GM11168 (cell line): ENCODE results near the gene TFRC.
"Not testable (repeated sequence)": the region's sequence is repeated elsewhere in the genome, so short reads cannot be mapped to it uniquely, and the experiment has no call there.

ENCODE experiments used
- in situ Hi-C: fragments of 300-500 bp; cut with MboI; formaldehyde crosslinking; loops from one replicate; pipeline ENCODE4 v1.12.0; 2022; ENCODE audit warnings: low sequenced_read_pairs; ENCODE audit not compliant: unreplicated experiment

The TFRC gene

GRCh38 chr3:196087906-196088305 lies 6.0 kb upstream of the TFRC start:
- in situ Hi-C loops: no loop called here

DNA sequence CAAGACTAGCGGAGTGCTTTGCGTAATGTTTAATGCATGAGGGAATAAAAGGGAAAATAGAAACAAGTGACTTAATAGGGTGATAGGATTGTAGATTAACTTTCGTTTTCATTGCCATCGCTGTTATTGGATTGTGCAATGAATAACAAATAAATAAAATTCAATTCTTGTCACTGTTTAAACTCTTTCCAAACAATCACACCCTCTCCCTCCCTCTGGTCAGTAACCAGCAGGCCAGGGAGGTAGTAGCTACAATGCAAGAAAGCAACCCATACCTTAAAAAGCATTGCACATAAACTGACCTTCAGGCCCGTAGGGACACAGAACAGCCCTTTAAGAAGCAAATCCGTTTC lies 705 bp upstream of the TFRC start:
- in situ Hi-C loops: no loop called here

GRCh38 chr3:196081002-196081833 lies 672 bp downstream of the TFRC start:
- in situ Hi-C loops: no loop called here

GRCh38 chr3:196080101-196080846 lies 1.6 kb downstream of the TFRC start:
- in situ Hi-C loops: not testable (repeated sequence)

- in situ Hi-C loops: loop anchor here (5.0 kb wide), 1 partner anchor 118 kb away; no protein-coding TSS in a partner anchor
These were observed 2.2 kb downstream of the TFRC start for GRCh38 chr3:196079682-196080081.

DNA sequence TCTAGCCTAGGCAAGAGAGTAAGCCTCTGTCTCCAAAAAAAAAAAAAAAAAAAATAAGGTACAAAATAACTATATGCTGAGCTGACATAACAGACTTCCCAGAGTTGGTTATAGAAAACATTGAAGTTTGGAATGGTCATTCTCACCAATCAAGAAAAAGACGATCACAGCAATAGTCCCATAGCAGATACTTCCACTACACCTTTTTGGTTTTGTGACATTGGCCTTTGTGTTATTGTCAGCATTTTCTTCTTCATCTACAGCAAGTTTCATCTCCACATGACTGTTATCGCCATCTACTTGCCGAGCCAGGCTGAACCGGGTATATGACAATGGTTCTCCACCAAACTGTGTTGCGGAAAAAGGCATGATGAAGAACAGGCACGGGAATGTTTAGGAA lies 6.9 kb downstream of the TFRC start:
- in situ Hi-C loops: loop anchor here (5.0 kb wide), 1 partner anchor 122 kb away; no protein-coding TSS in a partner anchor

DNA sequence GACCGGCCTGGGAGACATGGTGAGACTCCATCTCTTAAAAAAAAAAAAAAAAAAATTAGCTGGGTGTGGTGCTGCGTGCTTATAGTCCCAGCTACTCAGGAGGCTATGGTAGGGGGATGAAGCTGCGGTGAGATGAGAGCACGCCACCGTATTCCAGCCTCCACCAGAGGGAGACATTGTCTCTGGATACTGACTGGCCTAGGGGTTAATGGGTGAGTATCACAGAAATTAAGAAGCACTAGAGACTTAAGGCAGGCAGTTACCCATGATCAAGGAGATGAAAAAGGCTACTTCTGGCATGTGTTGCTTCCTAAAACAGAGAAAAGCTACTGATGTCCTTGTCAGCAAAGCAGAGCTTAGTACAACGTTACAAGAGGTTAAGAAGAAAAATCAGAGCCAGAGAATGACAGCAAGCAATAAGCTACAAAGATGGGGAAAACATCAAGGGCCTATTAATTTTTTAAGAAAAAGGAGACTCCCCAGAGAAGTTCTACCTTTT lies 8.6 kb downstream of the TFRC start:
- in situ Hi-C loops: loop anchor here (25.0 kb wide), 1 partner anchor 439 kb away; the partner anchor contains the start of genes RNF168 and SMCO1

DNA sequence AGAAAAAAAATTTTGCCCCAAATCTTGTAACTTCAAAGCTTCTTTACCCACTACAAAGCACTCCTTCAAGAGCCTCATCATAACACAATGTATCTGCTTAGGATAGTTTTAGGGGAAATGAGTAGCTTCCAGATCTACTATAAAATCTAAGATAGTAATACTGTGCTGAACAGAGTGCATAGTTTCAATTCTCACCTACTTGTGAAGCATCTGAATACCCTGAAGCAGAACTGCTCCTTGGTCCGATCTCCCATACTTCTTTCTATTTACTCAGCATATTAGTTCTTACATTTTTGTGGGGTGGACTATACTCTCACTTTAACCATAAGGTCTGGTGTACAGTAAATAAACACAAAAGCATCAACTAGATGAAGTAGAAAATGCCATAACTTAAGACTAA lies 9.6 kb downstream of the TFRC start:
- in situ Hi-C loops: loop anchor here (25.0 kb wide), 1 partner anchor 440 kb away; the partner anchor contains the start of genes RNF168 and SMCO1

DNA sequence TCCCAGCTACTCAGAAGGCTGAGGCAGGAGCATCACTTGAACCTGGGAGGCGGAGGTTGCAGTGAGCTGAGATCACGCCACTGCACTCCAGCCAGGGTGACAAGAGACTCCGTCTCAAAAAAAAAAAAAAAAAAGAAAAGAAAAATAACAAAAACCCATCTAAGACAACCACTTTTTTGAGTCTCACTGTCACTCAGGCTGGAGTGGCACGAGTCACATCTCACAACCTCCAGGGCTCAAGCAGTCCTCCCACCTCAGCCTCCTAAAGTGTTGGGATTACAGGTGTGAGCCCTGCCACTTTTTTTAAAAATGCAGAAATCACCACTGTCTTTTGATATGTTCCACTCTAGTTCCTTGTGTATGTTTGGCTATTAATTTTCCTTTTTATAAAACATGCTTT lies 13.1 kb downstream of the TFRC start:
- in situ Hi-C loops: loop anchor here (25.0 kb wide), 1 partner anchor 443 kb away; the partner anchor contains the start of genes RNF168 and SMCO1

DNA sequence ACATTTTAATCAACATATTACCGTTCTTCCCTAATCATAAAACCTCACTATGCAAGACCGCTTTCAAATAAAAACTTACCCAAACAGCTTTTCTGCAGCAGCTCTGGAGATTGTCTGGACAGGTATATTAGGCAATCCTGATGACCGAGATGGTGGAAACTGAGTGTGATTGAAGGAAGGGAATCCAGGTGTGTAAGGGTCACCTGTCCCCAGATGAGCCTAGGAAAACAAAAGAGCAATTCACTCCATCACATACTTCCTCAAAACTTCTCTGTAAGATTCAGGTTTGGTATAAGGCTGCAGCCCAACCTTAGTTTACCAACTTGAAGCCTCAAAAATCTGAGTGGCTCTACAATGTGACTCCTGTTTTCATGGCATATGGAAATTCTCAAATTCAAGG lies 14.5 kb downstream of the TFRC start:
- in situ Hi-C loops: loop anchor here (25.0 kb wide), 1 partner anchor 445 kb away; the partner anchor contains the start of genes RNF168 and SMCO1

DNA sequence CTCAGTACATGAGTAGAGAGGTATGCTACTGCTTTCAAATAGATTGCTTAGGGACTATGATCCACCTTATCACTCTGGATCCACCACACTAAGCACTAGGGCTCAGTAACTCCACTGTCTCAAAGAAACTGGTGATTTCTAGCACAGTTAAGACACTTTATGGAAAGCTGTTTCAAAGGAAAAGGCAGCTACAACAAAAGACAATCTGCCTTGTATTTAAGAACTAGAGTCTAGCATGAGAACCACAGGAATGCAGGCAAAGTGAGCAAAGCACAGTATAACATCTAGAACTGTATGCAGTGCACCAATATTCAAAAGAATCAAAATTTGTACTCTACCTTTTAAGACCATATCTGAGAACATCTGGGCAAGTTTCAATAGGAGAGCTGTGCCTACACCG lies 17.9 kb downstream of the TFRC start:
- in situ Hi-C loops: loop anchor here (25.0 kb wide), 1 partner anchor 448 kb away; the partner anchor contains the start of genes RNF168 and SMCO1

- in situ Hi-C loops: loop anchor here (25.0 kb wide), 1 partner anchor 449 kb away; the partner anchor contains the start of genes RNF168 and SMCO1
These were observed 18.4 kb downstream of the TFRC start for GRCh38 chr3:196063456-196063855.

DNA sequence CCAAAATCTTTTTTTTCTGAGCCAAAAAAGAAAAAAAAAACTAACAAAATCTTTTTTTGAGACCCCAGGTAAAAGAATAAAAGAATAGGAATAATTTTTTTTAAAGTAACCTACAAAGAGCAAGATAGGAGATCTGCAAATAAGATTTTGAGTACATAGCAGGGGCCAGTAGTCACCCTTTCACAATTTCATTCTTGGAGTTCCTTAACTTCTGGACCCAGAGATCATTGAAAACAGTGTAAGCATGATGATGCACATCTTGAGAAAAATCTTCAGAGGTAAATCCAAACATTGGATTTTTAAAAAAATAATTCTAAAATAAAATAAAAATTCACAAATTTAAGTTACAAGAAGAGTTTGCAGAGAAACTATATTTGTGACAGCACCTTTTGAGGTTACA lies 18.8 kb downstream of the TFRC start:
- in situ Hi-C loops: loop anchor here (25.0 kb wide), 1 partner anchor 449 kb away; the partner anchor contains the start of genes RNF168 and SMCO1

DNA sequence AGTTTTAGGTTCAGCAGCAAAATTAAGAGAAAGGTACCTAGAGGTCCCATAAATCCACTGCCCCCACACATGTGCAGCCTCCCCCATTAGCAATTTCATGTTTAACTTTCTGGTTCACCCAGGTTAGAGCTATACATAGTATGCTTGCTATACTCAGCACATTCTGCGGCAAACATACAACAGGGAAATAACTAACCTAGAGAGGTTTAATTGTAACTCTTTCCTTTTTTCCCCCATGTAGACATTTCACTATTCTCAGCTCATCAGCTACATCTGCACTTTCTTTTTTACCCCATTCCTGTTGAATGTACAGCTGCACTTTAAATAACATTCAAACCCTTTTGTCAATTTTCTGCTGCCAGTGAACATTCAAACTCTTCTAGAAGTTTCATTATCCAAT lies 21.1 kb downstream of the TFRC start:
- in situ Hi-C loops: loop anchor here (25.0 kb wide), 1 partner anchor 451 kb away; the partner anchor contains the start of genes RNF168 and SMCO1

- in situ Hi-C loops: loop anchor here (25.0 kb wide), 1 partner anchor 454 kb away; the partner anchor contains the start of genes RNF168 and SMCO1
These were observed 24.0 kb downstream of the TFRC start for GRCh38 chr3:196057760-196058331.

GRCh38 chr3:196056371-196056770 lies 25.5 kb downstream of the TFRC start:
- in situ Hi-C loops: loop anchor here (25.0 kb wide), 1 partner anchor 456 kb away; the partner anchor contains the start of genes RNF168 and SMCO1

DNA sequence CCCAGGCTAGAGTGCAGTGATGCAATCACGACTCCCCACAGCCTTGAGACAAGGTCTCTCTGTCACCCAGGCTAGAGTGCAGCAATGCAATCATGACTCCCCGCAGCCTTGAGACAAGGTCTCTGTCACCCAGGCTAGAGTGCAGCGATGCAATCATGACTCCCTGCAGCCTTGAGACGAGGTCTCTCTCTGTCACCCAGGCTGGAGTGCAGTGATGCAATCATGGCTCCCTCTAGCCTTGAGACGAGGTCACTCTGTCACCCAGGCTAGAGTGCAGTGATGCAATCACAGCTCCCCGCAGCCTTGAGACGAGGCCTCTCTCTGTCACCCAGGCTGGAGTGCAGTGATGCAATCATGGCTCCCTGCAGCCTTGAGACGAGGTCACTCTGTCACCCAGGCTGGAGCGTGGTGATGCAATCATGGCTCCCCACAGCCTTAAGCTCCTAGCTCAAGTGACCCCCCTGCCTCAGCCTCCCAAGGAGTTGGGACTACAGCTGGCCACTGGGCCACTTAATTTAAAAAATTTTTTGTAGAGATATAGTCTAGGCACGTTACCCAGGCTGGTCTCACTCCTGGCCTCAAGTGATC lies 26.1 kb downstream of the TFRC start:
- in situ Hi-C loops: loop anchor here (25.0 kb wide), 1 partner anchor 457 kb away; the partner anchor contains the start of genes RNF168 and SMCO1

DNA sequence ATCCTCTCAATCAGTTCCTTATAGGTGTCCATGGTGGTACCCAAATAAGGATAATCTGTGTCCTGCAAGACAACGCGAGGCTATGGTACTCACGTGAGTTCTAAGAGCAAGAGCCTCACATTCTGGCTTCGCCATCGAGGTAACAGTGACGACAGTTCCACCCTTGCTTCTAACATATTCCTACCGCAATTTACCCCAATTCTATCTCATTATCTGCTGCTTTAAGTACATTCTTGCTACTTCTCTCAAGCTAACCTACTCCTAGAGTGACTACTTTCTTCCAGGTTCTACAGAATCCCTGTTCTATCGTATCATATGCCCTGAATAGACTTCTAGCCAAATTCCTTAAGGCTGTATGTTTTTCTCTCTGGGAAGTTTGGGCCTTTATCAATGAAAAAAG lies 26.6 kb downstream of the TFRC start:
- in situ Hi-C loops: loop anchor here (25.0 kb wide), 1 partner anchor 457 kb away; the partner anchor contains the start of genes RNF168 and SMCO1

- in situ Hi-C loops: loop anchor here (25.0 kb wide), 1 partner anchor 458 kb away; the partner anchor contains the start of genes RNF168 and SMCO1
These were observed 27.2 kb downstream of the TFRC start for GRCh38 chr3:196054661-196055060.
